ENCODE data around the gene CORO7. TPM values are rescaled to one million over a fixed set of nuclear protein-coding genes. Genes with fewer than 3 reads are reported as not detected.
A peak's percentile ranks its signal among the peaks of the same experiment; 100 is the strongest.
"Not testable (repeated sequence)": the region's sequence is repeated elsewhere in the genome, so short reads cannot be mapped to it uniquely, and the experiment has no call there.

CORO7 gene
- total and polyA plus RNA-seq, 7 experiments from 2014 or later: 29.6 to 572 (median 141) TPM

GRCh38 chr16:4401094-4401501 is 15.3 kb downstream of the CORO7 start:
- H3K4me3 Mint-ChIP-seq: no peak overlapping the region
- CTCF ChIA-PET: no interaction called here
- H3K27me3 Mint-ChIP-seq: no peaks in the 10 kb centered on the region
- H3K36me3 Mint-ChIP-seq: peaks cover 7 to 31% (median 17%) of the 10 kb centered on the region in 5 donors
- H3K27me3 ChIP-seq (ENCODE audit: control insufficient read depth in 2 of 2, insufficient read depth in 2 of 2, low read length in 2 of 2): no peaks in the 10 kb centered on the region
- peak overlapping the region in 4 of 9 donors; percentile 58 to 86 (median 76) for H3K27ac Mint-ChIP-seq
- H3K4me3 ChIP-seq (ENCODE audit: low read length): no peak overlapping the region
- H3K4me1 Mint-ChIP-seq: peaks cover 9 to 29% (median 19%) of the 10 kb centered on the region in 7 donors
- DNase-seq (no peak), ATAC-seq (no peak)
- intact Hi-C loops (cut with micrococcal nuclease): no loop called here
- H3K9me3 ChIP-seq (ENCODE audit: control insufficient read depth in 2 of 3, low read length in 3 of 3): no peaks in the 10 kb centered on the region
- H3K27ac ChIP-seq (ENCODE audit: low read depth, low read length): no peak overlapping the region
- H3K36me3 ChIP-seq (ENCODE audit: control insufficient read depth in 2 of 3, insufficient read depth in 3 of 3, low read length in 3 of 3): peaks cover 19 to 76% (median 28%) of the 10 kb centered on the region in 3 experiments
- H3K9me3 Mint-ChIP-seq: peaks cover 0 to 14% (median 0%) of the 10 kb centered on the region in 11 donors
- no peaks in the 10 kb centered on the region for H3K4me1 ChIP-seq (ENCODE audit: control insufficient read depth in 2 of 2, insufficient read depth in 2 of 2, low read length in 2 of 2)
- POLR2A ChIA-PET: interaction anchor here (1.0 kb wide), 1 partner anchor 10 kb away, joined by 3 read pairs; no protein-coding TSS in a partner anchor

- Mint-ChIP-seq H3K27me3 (no peaks in the 10 kb centered on the region), H3K27ac (peak overlapping the region in 4 of 9 donors; percentile 3 to 79 (median 26)), H3K36me3 (peaks cover 10 to 21% (median 19%) of the 10 kb centered on the region in 5 donors), H3K4me1 (peaks cover 12 to 25% (median 14%) of the 10 kb centered on the region in 7 donors), H3K9me3 (peaks cover 0 to 6% (median 0%) of the 10 kb centered on the region in 11 donors), H3K4me3 (no peak overlapping the region)
- ChIA-PET POLR2A (interaction anchor here (0.6 kb wide), 1 partner anchor 481 kb away, joined by 3 read pairs; no protein-coding TSS in a partner anchor), CTCF (no interaction called here)
- DNase-seq: no peak
- ATAC-seq: no peak
- Histone ChIP-seq H3K4me1 (ENCODE audit: control insufficient read depth in 2 of 2, insufficient read depth in 2 of 2, low read length in 2 of 2) (no peaks in the 10 kb centered on the region), H3K4me3 (ENCODE audit: low read length) (no peak overlapping the region), H3K27ac (ENCODE audit: low read depth, low read length) (no peak overlapping the region), H3K27me3 (ENCODE audit: control insufficient read depth in 2 of 2, insufficient read depth in 2 of 2, low read length in 2 of 2) (no peaks in the 10 kb centered on the region), H3K36me3 (ENCODE audit: control insufficient read depth in 2 of 3, insufficient read depth in 3 of 3, low read length in 3 of 3) (peaks cover 15 to 74% (median 27%) of the 10 kb centered on the region in 3 experiments), H3K9me3 (ENCODE audit: control insufficient read depth in 2 of 3, low read length in 3 of 3) (no peaks in the 10 kb centered on the region)
- intact Hi-C loops (cut with micrococcal nuclease): no loop called here
Measured at GRCh38 chr16:4399001-4399730, 17.2 kb downstream of the CORO7 start.

GRCh38 chr16:4395055-4395726 is 21.2 kb downstream of the CORO7 start:
- intact Hi-C loops (cut with micrococcal nuclease): no loop called here
- no peaks in the 10 kb centered on the region for H3K27me3 Mint-ChIP-seq
- ATAC-seq (no peak), DNase-seq (peak in 1 of 9 donors; percentile 8)
- Histone ChIP-seq H3K36me3 (ENCODE audit: control insufficient read depth in 2 of 3, insufficient read depth in 3 of 3, low read length in 3 of 3) (peaks cover 10 to 85% (median 15%) of the 10 kb centered on the region in 3 experiments), H3K4me3 (ENCODE audit: low read length) (no peak overlapping the region), H3K27ac (ENCODE audit: low read depth, low read length) (no peak overlapping the region), H3K9me3 (ENCODE audit: control insufficient read depth in 2 of 3, low read length in 3 of 3) (no peaks in the 10 kb centered on the region), H3K4me1 (ENCODE audit: control insufficient read depth in 2 of 2, insufficient read depth in 2 of 2, low read length in 2 of 2) (no peaks in the 10 kb centered on the region), H3K27me3 (ENCODE audit: control insufficient read depth in 2 of 2, insufficient read depth in 2 of 2, low read length in 2 of 2) (no peaks in the 10 kb centered on the region)
- peak overlapping the region in 5 of 9 donors; percentile 5 to 79 (median 41) for H3K27ac Mint-ChIP-seq
- no peaks in the 10 kb centered on the region for H3K9me3 Mint-ChIP-seq
- H3K4me3 Mint-ChIP-seq: no peak overlapping the region
- peaks cover 0 to 21% (median 4%) of the 10 kb centered on the region in 7 donors for H3K4me1 Mint-ChIP-seq
- POLR2A ChIA-PET: interaction anchor here (0.6 kb wide), 1 partner anchor 84 kb away, joined by 4 read pairs; no protein-coding TSS in a partner anchor
- CTCF ChIA-PET: no interaction called here
- H3K36me3 Mint-ChIP-seq: peaks cover 5 to 17% (median 14%) of the 10 kb centered on the region in 5 donors

GRCh38 chr16:4393850-4394249 is 22.5 kb downstream of the CORO7 start:
- H3K36me3 ChIP-seq (ENCODE audit: control insufficient read depth in 2 of 3, insufficient read depth in 3 of 3, low read length in 3 of 3): peaks cover 10 to 87% (median 15%) of the 10 kb centered on the region in 3 experiments
- Mint-ChIP-seq H3K27ac (peak overlapping the region in 1 of 9 donors; percentile 25), H3K4me1 (peaks cover 0 to 15% (median 4%) of the 10 kb centered on the region in 7 donors), H3K36me3 (peaks cover 4 to 15% (median 5%) of the 10 kb centered on the region in 5 donors)
- CTCF ChIA-PET; H3K27me3 ChIP-seq (ENCODE audit: control insufficient read depth in 2 of 2, insufficient read depth in 2 of 2, low read length in 2 of 2); H3K27ac ChIP-seq (ENCODE audit: low read depth, low read length); H3K27me3 Mint-ChIP-seq; H3K4me3 ChIP-seq (ENCODE audit: low read length); H3K9me3 ChIP-seq (ENCODE audit: control insufficient read depth in 2 of 3, low read length in 3 of 3); H3K4me1 ChIP-seq (ENCODE audit: control insufficient read depth in 2 of 2, insufficient read depth in 2 of 2, low read length in 2 of 2); intact Hi-C loops (cut with micrococcal nuclease); ATAC-seq; H3K9me3 Mint-ChIP-seq; H3K4me3 Mint-ChIP-seq; DNase-seq; POLR2A ChIA-PET: not testable (repeated sequence)

GRCh38 chr16:4393240-4393600 is 23.2 kb downstream of the CORO7 start:
- Mint-ChIP-seq H3K27ac (peak overlapping the region in 1 of 9 donors; percentile 14), H3K4me3 (no peak overlapping the region), H3K4me1 (peaks cover 0 to 15% (median 4%) of the 10 kb centered on the region in 7 donors), H3K27me3 (no peaks in the 10 kb centered on the region), H3K9me3 (no peaks in the 10 kb centered on the region), H3K36me3 (peaks cover 4 to 15% (median 5%) of the 10 kb centered on the region in 5 donors)
- H3K4me1 ChIP-seq (ENCODE audit: control insufficient read depth in 2 of 2, insufficient read depth in 2 of 2, low read length in 2 of 2): no peaks in the 10 kb centered on the region
- peaks cover 10 to 91% (median 17%) of the 10 kb centered on the region in 3 experiments for H3K36me3 ChIP-seq (ENCODE audit: control insufficient read depth in 2 of 3, insufficient read depth in 3 of 3, low read length in 3 of 3)
- DNase-seq: no peak
- POLR2A ChIA-PET: no interaction called here
- H3K27ac ChIP-seq (ENCODE audit: low read depth, low read length): no peak overlapping the region
- intact Hi-C loops (cut with micrococcal nuclease): no loop called here
- CTCF ChIA-PET: no interaction called here
- H3K9me3 ChIP-seq (ENCODE audit: control insufficient read depth in 2 of 3, low read length in 3 of 3): no peaks in the 10 kb centered on the region
- no peaks in the 10 kb centered on the region for H3K27me3 ChIP-seq (ENCODE audit: control insufficient read depth in 2 of 2, insufficient read depth in 2 of 2, low read length in 2 of 2)
- H3K4me3 ChIP-seq (ENCODE audit: low read length): no peak overlapping the region
- no peak for ATAC-seq

GRCh38 chr16:4392382-4393239 is 23.8 kb downstream of the CORO7 start:
- Mint-ChIP-seq H3K27ac (peak overlapping the region in 3 of 9 donors; percentile 14 to 15 (median 14)), H3K36me3 (peaks cover 4 to 15% (median 5%) of the 10 kb centered on the region in 5 donors), H3K27me3 (no peaks in the 10 kb centered on the region), H3K4me1 (peaks cover 0 to 15% (median 4%) of the 10 kb centered on the region in 7 donors), H3K9me3 (no peaks in the 10 kb centered on the region), H3K4me3 (no peak overlapping the region)
- ATAC-seq: peak; percentile 4
- POLR2A ChIA-PET: no interaction called here
- intact Hi-C loops (cut with micrococcal nuclease): no loop called here
- no peak for DNase-seq
- Histone ChIP-seq H3K4me1 (ENCODE audit: control insufficient read depth in 2 of 2, insufficient read depth in 2 of 2, low read length in 2 of 2) (no peaks in the 10 kb centered on the region), H3K27me3 (ENCODE audit: control insufficient read depth in 2 of 2, insufficient read depth in 2 of 2, low read length in 2 of 2) (no peaks in the 10 kb centered on the region), H3K36me3 (ENCODE audit: control insufficient read depth in 2 of 3, insufficient read depth in 3 of 3, low read length in 3 of 3) (peaks cover 10 to 93% (median 22%) of the 10 kb centered on the region in 3 experiments), H3K4me3 (ENCODE audit: low read length) (no peak overlapping the region), H3K9me3 (ENCODE audit: control insufficient read depth in 2 of 3, low read length in 3 of 3) (no peaks in the 10 kb centered on the region), H3K27ac (ENCODE audit: low read depth, low read length) (no peak overlapping the region)
- CTCF ChIA-PET: no interaction called here

Measured in naive thymus-derived CD4-positive, alpha-beta T cell (primary cell).